Glomerular visceral epithelial cell (primary cell): ENCODE measurements around the gene KAZN.

ENCODE experiments used
- DNase-seq: peaks from one replicate; pipeline ENCODE4 v3.0.0-alpha.2; 2016; ENCODE audit errors: extremely low spot score

The KAZN gene

GRCh38 chr1:14884614-14885175 lies 286.2 kb downstream of the KAZN start:
- no peak for DNase-seq

- no peak for DNase-seq
These were observed 288.6 kb downstream of the KAZN start for GRCh38 chr1:14887044-14887566.

DNA sequence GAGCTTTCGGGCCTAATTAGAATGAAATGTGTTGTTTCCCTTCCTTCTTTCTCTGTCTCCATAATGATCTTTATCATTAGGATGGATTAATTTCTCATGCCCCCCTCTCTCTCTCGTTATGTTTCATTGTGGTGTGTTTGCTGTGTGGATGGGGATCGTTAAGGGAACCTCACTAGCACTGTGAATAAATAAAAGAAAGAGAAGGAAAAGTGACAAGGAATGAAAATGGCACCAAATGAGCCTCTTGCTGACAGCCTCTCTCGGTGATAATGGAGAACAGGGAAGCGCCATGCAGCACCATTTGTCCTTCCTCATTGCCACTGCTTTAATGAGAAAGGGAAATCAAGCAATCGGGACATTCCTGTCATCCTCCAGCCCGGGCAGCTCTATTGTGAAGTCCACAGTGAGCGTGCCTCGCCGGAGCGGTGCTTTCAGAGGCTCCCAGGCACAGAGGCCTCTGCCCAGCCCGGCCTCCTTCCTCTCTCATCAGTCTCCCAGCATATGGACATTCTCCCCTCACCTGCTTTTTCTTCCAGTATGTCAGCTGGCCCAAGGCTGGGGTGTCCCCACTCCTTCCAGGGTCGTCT lies 289.4 kb downstream of the KAZN start:
- no peak for DNase-seq

DNA sequence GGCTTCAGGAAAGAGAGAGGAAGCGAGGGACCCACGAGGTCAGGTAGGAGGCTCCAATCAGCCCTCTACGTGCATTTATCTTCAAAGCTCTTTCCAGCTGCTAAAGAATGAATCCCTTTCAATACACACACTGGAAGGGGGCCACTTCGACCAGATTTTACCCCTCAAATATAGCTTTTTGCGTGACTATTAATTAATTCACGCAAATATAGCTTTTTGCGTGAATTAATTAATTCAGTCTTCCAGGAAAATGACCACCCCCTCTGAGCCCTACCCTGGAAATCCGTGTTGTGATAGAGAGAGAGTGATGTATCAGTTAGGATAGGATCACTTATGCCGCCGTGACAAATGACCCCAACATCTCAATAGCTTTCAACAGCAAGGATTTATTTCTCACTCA lies 289.9 kb downstream of the KAZN start:
- no peak for DNase-seq

- DNase-seq = no peak
These were observed 291.4 kb downstream of the KAZN start for GRCh38 chr1:14889825-14890440.

DNA sequence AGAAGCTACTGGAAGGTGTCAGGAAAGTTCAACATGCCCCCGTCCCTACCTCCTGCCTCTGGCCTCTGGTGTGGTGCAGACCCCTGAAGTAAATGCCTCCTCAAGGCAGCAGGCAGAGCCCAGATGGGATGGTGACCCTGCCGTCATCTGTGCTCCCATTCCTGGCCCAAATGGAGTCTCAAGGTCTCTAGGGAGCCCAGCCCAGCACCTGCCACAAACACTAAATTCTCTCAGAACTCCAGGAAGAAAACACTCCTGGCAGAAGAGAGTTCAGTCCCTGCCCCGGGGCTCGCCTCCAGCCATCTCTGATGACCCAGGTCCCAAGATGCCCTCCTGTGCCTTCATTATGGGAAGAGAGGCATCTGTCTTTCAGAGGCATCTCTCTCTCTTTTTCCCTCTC lies 293.5 kb downstream of the KAZN start:
- no peak for DNase-seq

DNA sequence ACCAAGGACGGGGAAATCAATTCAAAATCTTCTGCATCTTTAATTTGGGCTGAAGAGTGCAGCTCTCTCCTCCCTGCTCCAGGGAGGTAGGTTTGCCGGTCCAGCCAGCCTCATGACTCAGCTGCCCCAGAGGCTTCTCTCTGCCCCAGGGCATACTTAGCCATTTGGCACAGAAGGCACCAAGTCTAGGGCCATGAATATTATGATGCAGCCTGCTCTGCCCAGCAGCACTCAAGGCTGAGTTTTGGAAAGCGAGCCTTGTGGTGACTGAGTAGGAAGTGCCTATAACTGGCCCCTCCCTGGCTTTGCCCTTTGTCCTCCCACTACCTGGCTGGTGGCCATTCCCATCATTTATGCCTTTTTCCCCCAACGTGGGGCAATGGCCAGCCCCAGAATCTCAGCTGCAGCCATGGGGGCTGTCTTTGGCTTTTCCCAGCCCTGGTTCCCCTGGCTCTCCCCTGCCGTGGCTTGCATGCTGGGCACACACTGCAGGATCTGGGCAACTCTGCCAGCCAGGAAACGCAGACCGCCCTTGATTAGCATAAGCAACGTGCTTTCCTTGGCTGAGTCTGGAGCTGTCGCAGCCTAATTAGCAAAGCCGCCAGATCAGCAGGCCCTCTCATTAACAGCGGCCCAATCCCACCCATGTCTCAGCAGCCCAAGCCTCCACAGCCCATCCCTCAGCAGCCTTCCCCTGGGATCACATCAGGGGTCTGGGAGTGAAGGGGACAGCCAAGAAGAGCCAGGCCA lies 296.5 kb downstream of the KAZN start:
- DNase-seq = no peak

DNA sequence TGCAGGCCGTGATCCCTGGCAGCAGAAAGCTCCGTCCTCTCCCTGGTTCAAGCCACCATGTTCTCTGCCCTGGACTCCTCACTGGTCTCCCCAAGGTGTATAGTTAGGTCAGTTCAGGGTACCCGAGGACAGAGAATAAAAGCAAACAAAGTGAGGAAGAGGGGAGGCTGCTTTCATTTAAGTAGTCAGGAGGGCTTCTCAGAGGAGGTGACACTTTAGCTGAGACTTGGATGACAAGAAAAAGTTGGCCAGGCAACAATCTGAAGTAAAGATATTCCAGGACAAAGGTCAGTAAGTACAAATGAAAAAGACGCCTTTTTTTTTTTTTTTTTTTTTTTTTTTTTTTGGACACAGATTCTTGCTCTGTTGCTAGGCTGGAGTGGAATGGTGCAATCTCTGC lies 297.2 kb downstream of the KAZN start:
- no peak for DNase-seq

GRCh38 chr1:14896381-14897079 lies 298.0 kb downstream of the KAZN start:
- DNase-seq = peak; percentile 32

- DNase-seq = no peak
These were observed 298.6 kb downstream of the KAZN start for GRCh38 chr1:14897080-14897449.

DNA sequence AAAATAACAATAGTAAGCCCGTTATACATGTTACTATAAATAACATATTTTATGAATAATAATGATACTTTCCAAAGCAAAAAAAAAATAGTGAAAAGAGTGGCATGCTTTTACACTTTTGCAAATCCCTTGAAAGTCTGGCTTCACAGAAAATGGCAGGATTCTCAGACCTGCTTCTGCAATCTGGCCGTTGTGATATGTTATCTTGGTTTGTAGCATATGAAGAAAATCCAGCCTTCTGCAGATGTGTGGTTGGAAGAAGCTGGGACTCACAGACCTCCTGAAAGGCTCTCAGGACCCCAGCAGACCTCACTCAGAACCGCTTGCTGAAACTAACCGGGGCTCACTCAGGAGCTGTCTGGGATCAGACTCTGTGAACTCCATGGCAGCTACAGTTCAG lies 299.1 kb downstream of the KAZN start:
- DNase-seq = no peak

DNA sequence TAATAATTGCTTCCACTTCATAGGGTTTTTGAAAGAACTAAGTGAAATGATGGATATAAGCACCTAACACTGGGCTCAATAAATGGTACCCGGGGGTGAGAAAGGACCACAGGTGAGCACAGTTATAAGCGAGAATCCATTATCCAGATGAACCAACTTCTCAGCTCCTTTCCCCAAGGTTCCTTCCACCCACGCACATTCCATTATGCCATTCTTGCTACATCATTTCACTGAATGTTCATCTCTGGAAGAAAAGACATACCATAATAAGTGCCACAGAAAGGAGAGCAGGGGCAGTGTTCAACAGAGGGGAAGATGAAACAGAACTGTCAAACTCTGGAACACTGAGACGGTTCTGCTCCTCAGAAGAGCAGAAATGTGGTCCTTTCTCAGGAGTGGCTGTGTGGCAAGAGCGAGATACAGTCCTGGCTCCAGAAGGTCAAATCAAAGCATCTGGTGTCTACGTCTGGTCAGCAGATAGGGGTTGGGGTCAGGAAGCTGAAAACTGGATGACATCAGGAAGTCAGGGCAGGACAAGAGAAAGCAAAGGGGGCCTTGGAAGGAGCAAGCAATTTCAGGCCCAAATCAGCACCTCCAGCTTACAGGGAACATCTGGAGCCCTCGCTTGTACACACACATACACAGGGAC lies 299.6 kb downstream of the KAZN start:
- DNase-seq = no peak

DNA sequence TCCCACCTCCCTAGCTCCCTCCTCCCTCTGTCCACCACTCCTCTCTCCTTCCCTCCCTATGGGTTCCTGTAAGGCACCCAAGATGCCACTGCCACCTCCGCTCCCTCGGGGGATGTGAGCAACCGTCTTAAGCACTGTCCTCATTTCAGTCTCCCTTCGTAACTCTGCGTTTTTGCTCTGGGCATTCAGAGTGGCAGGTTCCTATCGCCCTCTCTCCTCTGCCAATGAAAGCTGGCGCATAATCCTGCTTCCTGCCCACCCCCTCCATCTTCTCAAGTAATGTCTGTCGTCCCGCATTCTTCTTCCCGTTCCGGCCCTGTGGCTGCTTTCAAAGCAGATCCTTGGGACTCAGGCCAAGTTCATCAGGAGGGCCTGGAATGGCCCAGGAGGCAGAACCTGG lies 301.2 kb downstream of the KAZN start:
- DNase-seq = no peak

DNA sequence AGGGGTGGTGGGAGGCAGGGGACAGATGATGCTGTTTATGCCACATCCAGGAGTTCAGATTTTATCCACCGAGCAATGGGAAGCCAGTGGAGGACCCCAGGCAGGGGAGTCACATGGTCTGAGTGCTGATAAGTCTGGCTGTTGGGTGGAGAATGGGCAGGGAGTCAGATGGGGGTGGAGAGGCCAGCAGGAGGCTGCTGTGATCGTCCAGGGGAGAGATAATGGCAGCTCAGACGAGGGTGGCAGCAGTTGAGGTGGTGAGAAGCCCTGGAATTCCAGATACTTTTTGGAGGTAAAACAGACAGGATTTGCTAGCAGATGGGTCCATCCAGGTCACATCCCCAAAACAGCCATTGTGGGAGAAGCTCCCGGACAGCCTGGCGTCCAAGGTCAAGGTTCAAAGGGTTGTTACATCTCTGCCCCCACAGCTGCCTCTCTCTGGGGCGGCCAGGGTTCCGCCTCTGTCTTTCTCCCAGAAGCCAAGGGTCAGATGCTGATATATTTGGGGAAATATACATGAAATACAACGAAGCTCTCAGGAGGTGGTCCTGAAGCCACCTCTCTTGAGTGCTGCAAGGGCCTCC lies 303.0 kb downstream of the KAZN start:
- no peak for DNase-seq

DNA sequence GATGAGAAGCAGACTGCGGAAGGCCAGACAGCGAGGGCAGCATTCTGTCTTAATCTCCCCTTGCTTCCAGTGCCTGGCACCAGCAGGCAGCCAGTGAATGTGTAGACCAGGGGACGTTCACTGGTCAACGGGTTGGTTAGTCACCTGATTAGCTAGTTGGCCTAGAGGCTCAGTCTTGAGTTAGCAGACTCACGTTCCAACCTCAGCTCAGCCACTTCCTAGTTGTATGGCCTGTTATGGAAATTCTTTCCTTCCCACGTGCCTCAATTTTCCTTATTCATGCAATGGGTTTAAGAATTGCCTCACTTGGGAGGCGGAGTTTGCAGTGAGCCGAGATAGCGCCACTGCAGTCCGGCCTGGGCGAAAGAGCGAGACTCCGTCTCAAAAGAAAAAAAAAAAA lies 305.4 kb downstream of the KAZN start:
- DNase-seq = no peak

- DNase-seq = no peak
These were observed 308.2 kb downstream of the KAZN start for GRCh38 chr1:14906665-14907064.

GRCh38 chr1:14907416-14907815 lies 308.9 kb downstream of the KAZN start:
- no peak for DNase-seq

DNA sequence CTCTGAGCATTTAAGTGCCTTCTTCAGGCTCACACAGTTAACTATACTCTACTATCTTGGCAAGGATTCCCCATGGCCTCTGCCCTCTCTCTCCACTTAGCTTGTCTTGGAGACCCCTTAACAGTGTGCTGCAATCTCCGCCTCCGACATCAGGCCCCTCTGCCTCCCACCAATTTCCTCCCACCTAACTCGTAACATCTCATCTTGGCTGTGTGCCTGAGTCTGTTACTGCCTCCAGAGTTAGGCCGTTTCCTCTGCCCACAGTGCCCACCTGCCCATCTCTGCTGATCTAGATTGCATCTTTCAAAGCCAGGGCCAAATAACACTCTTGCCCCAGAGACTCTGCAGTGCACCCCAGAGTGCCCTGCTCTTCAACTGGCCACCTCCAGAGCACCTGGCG lies 310.8 kb downstream of the KAZN start:
- no peak for DNase-seq

DNA sequence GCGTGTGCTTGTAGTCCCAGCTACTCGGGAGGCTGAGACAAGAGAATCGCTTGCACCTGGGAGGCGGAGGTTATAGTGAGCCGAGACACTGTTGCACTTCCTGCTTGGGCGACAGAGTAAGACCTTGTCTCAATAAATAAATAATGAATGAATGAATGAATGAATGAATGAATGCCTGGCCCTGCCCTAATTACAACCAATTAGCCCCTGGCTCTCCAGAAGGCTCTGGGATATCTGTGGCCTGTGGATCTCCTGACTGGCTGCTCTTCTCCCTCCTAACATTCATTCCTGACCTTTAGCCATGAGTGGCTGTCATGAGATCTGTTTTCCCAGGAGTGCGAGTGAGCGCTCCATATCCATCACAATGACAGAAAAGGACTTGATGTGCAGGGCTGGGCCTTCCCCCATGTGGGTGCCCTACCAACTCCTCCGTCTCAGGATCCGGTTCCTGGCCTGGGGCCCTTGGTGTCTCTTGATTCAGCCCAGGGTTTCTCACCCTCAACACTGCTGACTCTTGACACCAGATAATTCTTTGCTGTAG lies 311.5 kb downstream of the KAZN start:
- no peak for DNase-seq

- no peak for DNase-seq
These were observed 312.7 kb downstream of the KAZN start for GRCh38 chr1:14910984-14911721.
